ENCODE results near the gene OR13C3.

The OR13C3 gene

DNA sequence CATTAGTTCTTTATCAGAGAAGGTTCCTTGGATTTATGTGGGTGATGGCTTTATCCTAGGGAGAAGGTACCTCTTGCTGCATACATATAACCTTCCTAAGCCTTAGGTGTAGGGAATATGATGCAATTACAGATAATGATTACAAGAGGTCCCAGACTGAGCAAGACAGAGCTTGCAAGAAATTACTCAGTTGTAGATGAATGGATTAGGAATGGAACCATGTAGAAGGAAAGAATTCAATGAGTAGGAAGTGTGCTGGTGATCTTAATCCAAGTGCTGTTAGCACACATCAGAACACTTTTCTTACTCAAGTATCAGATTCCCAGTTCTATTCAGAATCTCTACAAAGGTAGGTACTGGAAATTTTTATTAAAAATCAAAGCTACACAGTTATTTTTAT lies 30.1 kb downstream of the OR13C3 start:
- TF ChIP-seq FOXP2 (optimal IDR thresholded peaks at IDR 0.05; ENCODE audit: borderline replicate concordance, extremely low read depth, extremely low read length, insufficient read depth) = no peak
- TF ChIP-seq, protein P1, sequence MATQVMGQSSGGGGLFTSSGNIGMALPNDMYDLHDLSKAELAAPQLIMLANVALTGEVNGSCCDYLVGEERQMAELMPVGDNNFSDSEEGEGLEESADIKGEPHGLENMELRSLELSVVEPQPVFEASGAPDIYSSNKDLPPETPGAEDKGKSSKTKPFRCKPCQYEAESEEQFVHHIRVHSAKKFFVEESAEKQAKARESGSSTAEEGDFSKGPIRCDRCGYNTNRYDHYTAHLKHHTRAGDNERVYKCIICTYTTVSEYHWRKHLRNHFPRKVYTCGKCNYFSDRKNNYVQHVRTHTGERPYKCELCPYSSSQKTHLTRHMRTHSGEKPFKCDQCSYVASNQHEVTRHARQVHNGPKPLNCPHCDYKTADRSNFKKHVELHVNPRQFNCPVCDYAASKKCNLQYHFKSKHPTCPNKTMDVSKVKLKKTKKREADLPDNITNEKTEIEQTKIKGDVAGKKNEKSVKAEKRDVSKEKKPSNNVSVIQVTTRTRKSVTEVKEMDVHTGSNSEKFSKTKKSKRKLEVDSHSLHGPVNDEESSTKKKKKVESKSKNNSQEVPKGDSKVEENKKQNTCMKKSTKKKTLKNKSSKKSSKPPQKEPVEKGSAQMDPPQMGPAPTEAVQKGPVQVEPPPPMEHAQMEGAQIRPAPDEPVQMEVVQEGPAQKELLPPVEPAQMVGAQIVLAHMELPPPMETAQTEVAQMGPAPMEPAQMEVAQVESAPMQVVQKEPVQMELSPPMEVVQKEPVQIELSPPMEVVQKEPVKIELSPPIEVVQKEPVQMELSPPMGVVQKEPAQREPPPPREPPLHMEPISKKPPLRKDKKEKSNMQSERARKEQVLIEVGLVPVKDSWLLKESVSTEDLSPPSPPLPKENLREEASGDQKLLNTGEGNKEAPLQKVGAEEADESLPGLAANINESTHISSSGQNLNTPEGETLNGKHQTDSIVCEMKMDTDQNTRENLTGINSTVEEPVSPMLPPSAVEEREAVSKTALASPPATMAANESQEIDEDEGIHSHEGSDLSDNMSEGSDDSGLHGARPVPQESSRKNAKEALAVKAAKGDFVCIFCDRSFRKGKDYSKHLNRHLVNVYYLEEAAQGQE (IDR thresholded peaks at IDR 0.05; ENCODE audit: insufficient read depth in 1 of 2, low read depth in 2 of 2, low read length in 2 of 2) = no peak
- no peak for TF ChIP-seq TAF1 (IDR thresholded peaks at IDR 0.05; ENCODE audit: borderline replicate concordance, insufficient read depth, low read length)
- TF ChIP-seq SIN3A (IDR thresholded peaks at IDR 0.05; ENCODE audit: borderline replicate concordance, insufficient read depth, low read length) = no peak

- TF ChIP-seq TAF1 (IDR thresholded peaks at IDR 0.05; ENCODE audit: borderline replicate concordance, insufficient read depth, low read length) (no peak), FOXP2 (optimal IDR thresholded peaks at IDR 0.05; ENCODE audit: borderline replicate concordance, extremely low read depth, extremely low read length, insufficient read depth) (no peak), SIN3A (IDR thresholded peaks at IDR 0.05; ENCODE audit: borderline replicate concordance, insufficient read depth, low read length) (no peak), POLR2AphosphoS5 (IDR thresholded peaks at IDR 0.05; ENCODE audit: low read depth, low read length) (no peak)
- TF ChIP-seq, protein P1 (IDR thresholded peaks at IDR 0.05; ENCODE audit: insufficient read depth in 1 of 2, low read depth in 2 of 2, low read length in 2 of 2) = no peak
Observed at GRCh38 chr9:104503963-104504362, 32.7 kb downstream of the OR13C3 start, which contains the start of gene OR13F1. TSS of gene OR13F1 (plus strand) at chr9:104504263. CDS start at chr9:104504263, 0 bp downstream.

DNA sequence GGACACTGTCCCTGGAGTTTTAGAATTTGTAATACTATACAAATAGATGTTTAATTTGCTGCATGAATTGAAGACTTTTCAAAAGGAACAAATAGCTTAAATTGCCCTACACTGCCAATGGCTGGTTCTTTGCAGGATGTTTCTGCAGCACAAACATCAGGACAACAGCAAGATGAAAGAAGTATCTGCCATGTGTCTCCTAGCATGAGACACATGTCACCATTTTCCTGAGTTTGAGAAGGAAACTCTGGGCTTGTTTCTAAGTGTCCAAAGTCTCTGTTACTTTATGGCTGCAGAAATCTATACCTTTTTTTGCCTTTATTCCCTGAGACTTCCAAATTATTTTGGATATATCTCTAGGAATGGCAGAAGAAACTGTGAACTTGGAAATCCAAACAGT lies 33.2 kb downstream of the OR13C3 start:
- TF ChIP-seq, protein P1 (IDR thresholded peaks at IDR 0.05; ENCODE audit: insufficient read depth in 1 of 2, low read depth in 2 of 2, low read length in 2 of 2) = no peak
- TF ChIP-seq TAF1 (IDR thresholded peaks at IDR 0.05; ENCODE audit: borderline replicate concordance, insufficient read depth, low read length) (no peak), FOXP2 (optimal IDR thresholded peaks at IDR 0.05; ENCODE audit: borderline replicate concordance, extremely low read depth, extremely low read length, insufficient read depth) (no peak), SIN3A (IDR thresholded peaks at IDR 0.05; ENCODE audit: borderline replicate concordance, insufficient read depth, low read length) (no peak), POLR2AphosphoS5 (IDR thresholded peaks at IDR 0.05; ENCODE audit: low read depth, low read length) (no peak)

DNA sequence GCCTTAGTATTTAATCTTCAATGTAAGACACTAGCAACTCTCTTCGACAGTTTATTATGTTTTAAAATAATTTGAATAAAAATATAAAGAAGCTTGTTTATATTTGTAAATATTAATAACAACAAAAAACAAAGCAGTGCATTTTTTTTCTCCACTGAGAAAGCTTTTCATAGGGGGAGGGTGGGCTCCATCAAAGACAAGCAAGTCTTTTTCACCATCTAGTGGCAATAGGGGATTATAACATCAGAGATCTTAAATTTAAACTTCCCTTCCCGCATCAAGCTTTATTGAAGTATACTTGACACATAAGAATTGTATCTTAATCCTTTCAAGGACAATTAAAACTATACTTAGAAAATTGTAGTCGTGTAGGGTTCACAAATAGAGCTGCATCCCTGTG lies 41.8 kb downstream of the OR13C3 start:
- no peak for TF ChIP-seq SIN3A (IDR thresholded peaks at IDR 0.05; ENCODE audit: borderline replicate concordance, insufficient read depth, low read length)
- TF ChIP-seq FOXP2 (optimal IDR thresholded peaks at IDR 0.05; ENCODE audit: borderline replicate concordance, extremely low read depth, extremely low read length, insufficient read depth) = no peak
- no peak for TF ChIP-seq TAF1 (IDR thresholded peaks at IDR 0.05; ENCODE audit: borderline replicate concordance, insufficient read depth, low read length)
- no peak for TF ChIP-seq POLR2AphosphoS5 (IDR thresholded peaks at IDR 0.05; ENCODE audit: low read depth, low read length)
- TF ChIP-seq, protein P1 (IDR thresholded peaks at IDR 0.05; ENCODE audit: insufficient read depth in 1 of 2, low read depth in 2 of 2, low read length in 2 of 2) = no peak

All from PFSK-1 (cell line).